GM21447 (cell line): ENCODE results near the gene LAMB3.

ENCODE experiments used
- ATAC-seq: cut with Tn5 transposase; IDR thresholded peaks from one replicate; pipeline ENCODE4 v1.9.1; 2021; ENCODE audit not compliant: unreplicated experiment

LAMB3 gene

GRCh38 chr1:209567698-209568175 is 84.5 kb downstream of the LAMB3 start:
- ATAC-seq = no peak

- peak; percentile 79 for ATAC-seq
Observed at GRCh38 chr1:209565759-209566678, 86.2 kb downstream of the LAMB3 start.
